22Rv1 (cell line): Measurements from ENCODE around the gene DDX25.

ENCODE experiments used
- CTCF ChIP-seq: fragments of 450-650 bp; IDR thresholded peaks from 2 replicates; pipeline ENCODE4 v1.5.1; 2017; ENCODE audit warnings: mild to moderate bottlenecking
- ZFX ChIP-seq: fragments of 450-650 bp; IDR thresholded peaks from 2 replicates; pipeline ENCODE4 v1.6.1; 2017; ENCODE audit warnings: antibody characterized with exemption, borderline replicate concordance

DNA sequence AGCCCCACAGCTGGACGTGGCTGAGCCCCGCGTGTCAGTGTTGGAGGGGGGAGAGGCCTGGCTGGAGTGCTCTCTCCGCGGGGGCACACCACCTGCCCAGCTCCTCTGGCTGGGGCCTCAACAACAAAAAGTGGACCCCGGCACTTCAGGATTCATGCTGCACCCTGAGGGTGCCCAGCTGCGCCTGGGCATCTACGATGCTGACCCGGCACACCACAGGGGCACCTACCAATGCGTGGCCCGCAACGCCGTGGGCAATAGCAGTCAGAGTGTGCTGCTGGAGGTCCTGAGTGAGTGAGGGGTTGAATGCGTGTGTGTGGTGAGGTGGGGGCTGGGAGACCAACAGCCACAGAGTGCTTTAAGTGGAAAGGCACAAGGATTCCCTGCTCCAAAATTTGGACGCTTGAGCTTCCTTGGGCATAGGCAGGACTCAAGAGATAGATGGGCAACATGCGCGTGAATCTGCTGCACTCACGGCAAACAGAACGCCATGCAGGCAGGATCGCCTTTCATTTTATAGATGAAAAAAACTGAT, 49.2 kb downstream of the DDX25 start:
- TF ChIP-seq CTCF: no peak
- TF ChIP-seq ZFX: no peak
